Head of caudate nucleus (tissue), 42 donors: ENCODE results near the gene ST6GAL1.
"Not testable (repeated sequence)": the region's sequence is repeated elsewhere in the genome, so short reads cannot be mapped to it uniquely, and the experiment has no call there.

Source experiments
- DNase-seq, 42 donors: peaks; one replicate each; pipeline versions ENCODE4 v3.0.0 to v3.0.0-alpha.2; 2020 to 2021; ENCODE audit warnings: mixed read lengths in 7 of 42
- intact Hi-C: fragments of 100-400 bp; cut with DNase I; formaldehyde crosslinking; loops from one replicate; pipeline ENCODE4 v1.15.0; 2022

ST6GAL1 gene

DNA sequence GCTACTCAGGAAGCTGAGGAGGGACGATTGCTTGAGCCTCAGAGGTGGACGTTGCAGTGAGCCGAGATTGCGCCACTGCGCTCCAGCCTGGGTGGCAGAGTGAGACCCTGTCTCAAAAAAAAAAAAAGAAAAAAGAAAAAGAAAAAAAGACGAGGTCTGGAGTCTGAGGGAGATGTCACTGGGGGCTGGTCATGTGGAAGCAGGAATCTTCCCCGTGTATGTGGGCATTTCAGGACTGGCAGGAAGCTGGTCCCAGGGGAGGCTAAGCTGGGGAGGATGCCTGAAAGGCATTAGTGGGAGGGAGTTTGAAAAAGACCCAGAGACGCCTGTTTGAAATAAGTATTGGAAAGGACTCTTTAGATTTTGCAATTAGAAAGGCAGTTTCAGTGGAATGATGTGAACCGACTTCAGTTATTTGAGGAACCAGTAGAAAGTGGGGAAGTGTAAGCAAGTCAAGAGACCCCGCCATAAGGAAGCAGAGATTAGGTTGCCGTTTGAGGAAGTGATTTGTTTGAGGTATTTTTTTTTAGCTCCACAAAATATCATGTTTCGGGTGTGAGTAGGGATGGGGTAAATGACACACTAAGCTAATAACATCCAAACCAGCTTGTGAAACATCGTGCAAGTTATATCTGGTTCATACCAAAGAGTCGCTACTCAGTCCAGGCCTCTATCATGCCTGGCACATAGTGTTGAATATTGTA lies 55.5 kb downstream of the ST6GAL1 start:
- intact Hi-C loops = no loop called here
- DNase-seq = no peak

DNA sequence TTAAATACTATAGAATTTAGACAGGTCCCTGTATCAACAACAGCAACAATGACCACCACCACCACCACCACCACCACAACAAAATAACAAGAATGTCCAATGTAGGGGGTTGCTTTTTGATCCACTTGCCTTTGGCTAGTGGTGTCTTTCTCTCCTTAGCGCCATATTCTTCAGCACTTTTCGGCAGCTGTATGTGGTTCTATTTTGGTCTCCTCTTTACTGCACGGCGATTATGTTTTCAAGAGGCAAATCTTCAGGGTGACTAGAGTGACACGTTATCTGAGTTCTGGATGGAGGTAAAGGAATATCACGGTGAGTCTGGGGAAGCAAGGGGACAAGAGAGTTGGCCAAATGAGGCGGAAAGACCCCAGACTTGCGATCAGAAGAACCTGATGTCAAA lies 56.1 kb downstream of the ST6GAL1 start:
- intact Hi-C loops = no loop called here
- no peak for DNase-seq

DNA sequence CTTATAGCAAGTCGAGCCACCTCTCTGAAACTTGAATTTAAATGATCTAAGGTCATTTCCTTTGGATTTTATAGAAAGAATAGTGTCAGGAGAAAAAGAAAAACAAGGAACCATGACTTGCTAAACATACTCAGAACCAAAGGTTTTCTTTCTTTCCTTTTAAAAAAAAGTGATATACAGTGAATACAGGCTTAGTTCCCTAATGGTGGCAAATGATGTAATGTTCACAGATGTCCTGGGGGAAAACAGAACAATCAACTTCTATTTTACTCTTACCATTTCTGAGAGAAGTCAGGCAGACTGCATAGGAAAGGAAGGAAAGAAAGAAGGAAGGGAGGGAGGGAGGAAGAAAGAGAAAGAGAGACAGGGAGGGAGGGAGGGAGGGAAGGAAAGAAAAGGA lies 56.5 kb downstream of the ST6GAL1 start:
- DNase-seq = no peak
- intact Hi-C loops = no loop called here

DNA sequence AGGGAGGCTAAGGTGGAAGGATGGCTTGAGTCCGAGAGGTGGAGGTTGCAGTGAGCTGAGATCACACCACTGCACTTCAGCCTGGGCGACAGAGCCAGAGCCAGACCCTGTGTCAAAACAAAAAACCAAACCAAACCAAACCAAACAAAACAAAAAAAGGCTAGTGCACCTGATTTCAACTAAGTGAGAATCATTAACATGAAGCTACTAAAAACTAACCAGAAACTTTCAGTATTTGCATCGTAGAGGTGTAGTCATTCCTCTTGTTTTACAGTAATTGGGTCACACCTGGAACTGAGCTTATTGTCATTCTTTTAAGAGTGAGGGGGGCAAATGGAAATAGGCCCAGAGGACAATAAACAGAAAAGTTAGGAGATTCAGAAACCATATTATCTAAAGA lies 58.5 kb downstream of the ST6GAL1 start:
- intact Hi-C loops = no loop called here
- DNase-seq = no peak

DNA sequence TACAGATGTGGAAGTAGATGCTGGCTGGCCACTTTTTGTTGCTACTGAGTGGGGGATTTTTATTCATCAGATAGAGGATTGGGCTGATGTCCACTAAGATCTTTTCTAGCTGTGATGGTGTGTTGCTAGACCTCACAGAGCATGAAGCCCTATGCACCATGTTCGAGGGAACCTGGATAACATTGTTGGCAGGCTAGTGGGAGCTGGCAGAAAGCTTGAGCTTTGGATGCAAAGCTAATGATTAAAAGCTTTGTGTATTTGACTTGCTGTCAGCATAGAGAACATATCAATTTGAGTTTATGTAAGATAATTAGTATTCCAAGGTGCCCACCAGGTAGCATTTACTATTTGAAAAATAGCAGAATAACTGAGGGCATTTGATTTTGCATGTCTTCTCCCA lies 59.1 kb downstream of the ST6GAL1 start:
- intact Hi-C loops = no loop called here
- DNase-seq = no peak

DNA sequence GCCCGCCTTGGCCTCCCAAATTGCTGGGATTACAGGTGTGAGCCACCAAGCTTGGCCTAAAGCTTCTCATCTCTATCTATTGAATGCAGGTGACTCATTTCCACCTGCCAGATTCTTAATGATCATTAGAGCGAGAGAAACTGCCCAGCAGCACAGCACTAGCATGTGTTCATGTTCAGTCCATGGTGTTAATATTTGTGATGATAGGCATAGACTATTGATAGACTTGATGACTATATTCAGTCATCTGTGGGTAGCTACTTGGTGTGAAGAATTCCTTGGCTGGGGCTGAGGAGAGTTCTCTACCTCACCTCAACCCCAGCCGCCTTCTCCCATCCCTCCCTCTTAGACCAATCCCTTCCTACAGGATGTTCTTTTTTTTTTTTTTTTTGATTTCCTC lies 60.0 kb downstream of the ST6GAL1 start:
- no peak for DNase-seq
- intact Hi-C loops = no loop called here

DNA sequence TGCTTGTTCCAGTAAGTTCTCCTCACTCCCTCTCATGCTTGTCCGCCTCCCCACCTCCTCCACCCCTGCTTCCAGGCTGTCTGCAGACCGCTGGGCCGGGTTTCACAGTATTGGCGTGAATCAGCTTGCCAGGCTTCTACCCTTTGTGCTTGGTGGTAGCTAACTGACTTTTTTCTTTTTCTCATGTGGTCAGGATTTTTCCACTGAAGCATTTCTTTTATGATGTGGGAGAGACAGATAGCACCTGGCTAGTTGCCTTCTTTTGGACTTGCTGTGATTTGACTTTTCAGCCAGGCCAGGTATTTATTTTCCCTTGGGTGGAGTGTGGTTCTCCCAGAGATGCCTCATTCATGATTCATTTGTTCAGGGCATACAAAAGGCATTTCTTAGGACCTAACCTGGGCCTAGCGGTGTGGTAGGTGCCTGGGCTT lies 60.6 kb downstream of the ST6GAL1 start:
- intact Hi-C loops = no loop called here
- peak in 9 of 42 donors; percentile 13 to 65 (median 33) for DNase-seq

DNA sequence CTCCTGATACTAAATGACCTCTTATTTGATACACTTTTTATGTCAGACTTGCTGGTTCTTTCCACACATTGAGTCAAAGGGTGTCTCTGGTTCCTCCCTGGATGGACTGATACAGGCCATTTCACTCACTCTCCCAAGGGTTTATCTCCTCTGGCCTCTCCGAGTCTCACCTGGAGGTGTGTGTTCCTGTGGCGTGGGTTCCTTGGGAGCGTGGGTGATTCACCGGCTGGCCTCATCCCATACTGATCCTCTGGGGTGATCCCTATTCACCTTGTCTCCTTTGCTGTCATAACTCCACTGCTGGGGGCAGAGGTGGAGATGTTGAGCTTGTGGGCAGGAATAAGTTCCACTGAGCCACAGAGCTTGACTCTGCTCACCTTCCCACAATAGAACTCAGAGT lies 61.1 kb downstream of the ST6GAL1 start:
- intact Hi-C loops = no loop called here
- no peak for DNase-seq

DNA sequence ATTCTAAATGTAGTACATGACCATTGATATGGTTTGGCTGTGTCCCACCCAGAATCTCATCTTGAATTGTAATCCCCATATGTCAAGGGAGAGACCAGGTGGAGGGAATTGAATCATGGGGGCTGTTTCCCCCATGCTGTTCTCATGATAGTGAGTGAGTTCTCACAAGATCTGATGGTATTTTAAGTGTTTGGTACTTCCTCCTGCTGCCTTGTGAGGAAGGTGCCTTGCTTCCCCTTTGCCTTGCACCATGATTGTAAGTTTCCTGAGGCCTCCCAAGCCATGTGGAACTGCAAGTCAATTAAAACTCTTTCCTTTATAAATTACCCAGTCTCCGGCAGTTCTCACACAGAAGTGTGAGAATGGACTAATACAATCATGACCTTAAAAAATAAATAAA lies 61.8 kb downstream of the ST6GAL1 start:
- intact Hi-C loops, DNase-seq: not testable (repeated sequence)

DNA sequence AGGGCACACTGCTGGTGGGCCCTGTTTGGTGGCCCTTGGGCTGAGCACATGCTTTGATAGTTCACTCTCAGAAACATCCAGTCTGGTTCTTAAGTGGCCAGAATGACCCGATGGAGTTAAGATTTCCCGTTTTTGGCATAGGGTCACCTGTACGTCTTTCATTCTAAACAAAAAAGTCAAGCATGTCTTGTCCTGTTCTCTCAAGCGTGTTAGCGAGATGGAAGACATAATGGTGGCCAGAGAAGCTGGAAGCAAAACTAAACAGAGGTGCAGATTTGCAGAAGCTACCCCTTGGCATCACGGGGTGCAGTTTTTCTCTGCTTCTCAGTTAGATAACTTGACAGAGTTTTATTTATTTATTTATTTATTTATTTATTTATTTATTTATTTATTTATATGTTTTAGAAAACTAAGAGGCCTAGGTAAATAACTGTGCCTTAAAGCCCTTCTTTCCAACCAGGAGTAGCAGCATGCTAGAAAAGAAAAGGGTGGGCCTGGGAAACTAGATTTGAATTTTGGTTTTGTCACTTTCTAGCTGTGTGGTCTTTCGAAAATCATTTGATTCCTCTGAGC lies 63.0 kb downstream of the ST6GAL1 start:
- intact Hi-C loops = no loop called here
- DNase-seq = no peak

DNA sequence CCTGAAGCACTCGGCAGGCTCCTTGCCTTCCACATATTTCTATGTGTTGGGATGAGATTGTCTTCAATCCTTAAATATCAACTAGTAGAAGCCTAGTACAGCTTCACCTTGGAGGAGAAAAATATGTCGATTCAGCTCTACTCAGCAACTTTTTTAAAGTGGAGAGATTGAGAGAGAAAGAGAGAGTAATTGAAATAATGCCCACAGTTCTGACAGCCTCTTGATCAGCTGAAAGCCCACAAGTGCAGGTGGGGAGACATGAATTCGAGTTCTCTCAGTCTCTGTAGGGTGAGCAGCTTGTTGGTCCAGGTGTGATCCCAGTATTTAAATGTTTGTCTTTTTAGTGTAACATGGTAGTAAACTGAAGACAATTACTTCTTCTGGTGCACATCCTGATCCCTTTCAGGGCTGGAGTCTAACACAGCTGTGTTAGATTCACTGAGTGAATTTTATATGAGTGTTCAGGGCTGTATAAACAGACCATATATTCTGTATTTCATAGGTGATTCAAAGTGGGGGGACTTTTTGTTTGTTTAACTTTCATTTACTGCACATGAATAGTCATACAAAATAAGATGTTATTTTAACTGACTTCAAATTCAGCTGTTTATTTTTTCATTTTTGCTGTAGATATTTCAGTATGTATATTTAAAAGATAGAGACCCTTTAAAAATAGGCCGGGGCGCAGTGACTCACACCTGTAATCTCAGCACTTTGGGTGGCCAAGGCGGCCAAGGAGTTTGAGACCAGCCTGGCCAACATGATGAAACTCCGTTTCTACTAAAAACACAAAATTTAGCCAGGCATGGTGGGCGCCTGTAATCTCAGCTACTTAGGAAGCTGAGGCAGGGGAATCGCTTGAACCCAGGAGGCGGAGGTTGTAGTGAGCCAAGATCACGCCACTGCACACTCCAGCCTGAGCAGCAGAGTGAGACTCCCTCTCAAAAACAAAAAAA lies 64.0 kb downstream of the ST6GAL1 start:
- DNase-seq = no peak
- intact Hi-C loops = no loop called here

DNA sequence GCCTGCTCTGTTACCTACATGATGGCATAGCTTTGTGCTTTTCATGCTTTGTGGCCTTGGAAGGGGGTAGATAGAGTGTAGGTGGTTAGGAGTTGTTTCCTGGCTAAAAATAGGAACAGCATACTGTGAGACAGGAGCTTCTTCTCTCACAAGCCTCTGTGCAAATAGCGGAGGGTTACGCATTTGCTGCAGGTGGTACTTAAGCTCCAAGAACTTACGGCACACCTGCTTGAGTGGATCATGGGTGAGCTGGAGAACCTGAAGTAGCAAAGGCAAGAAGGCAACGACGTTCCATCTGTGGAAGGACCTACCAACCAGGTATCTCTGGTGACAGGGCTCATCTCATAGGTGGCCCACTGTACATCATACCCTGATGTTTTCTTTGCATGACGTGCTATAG lies 66.0 kb downstream of the ST6GAL1 start:
- intact Hi-C loops = no loop called here
- DNase-seq = no peak

DNA sequence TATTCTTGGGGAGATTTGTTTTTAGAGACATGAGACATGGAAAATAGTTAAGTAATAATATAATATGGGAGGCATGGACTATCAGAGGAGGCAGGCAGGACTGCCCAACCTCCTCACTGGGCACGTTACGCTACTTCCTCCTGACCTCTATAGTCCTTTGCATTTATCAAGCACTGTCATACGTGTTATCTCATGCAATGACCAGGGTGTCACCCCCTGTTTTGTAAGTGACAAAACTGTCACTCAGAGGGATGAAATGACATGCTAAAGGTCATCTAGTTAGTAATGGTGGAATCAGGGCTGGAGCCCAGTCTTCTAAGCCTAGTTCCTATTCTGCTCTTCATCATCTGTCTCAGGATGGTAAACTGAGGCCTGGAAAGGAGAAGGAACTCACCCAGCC lies 66.7 kb downstream of the ST6GAL1 start:
- no peak for DNase-seq
- intact Hi-C loops = no loop called here

DNA sequence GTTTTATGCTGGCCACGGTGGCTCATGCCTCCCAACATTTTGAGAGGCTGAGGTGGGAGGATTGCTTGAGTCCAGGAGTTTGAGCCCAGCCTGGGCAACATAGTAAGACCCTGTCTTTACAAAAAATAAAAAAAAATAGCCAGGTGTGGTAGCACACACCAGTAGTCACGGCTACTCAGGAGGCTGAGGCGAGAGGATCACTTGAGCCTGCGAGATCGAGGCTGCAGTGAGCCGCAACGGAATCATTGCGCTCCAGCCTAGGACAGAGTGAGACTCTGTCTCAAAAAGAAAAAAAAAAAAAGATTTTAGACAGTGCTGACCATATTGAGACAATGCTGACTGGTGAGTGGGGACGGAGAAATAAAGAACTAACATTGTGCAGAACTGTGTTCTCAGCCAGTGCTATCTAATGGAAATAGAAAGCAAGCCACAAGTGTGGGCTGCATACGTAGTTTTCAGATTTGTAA lies 67.2 kb downstream of the ST6GAL1 start:
- intact Hi-C loops = no loop called here
- no peak for DNase-seq

DNA sequence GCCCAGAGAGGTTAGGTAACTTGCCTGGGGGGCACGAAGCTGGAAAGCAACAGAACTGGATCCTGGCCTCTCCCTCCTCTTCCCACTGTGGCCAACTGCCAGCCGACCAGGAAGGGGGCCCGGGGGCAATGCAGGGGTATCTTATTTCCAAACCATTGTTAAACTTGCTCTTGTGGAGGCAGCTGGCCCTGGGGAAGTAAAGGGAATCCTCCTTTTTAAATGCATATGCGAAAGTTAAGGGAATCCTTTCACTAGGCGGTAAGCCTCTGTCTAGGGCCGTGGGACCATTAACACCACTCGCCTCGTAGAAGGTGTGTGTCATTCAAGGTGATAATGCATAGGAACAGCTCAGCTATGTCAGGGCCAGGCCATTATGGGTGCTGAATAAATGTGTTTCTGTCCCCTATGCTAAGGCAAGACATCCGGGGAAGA lies 68.6 kb downstream of the ST6GAL1 start:
- intact Hi-C loops = no loop called here

DNA sequence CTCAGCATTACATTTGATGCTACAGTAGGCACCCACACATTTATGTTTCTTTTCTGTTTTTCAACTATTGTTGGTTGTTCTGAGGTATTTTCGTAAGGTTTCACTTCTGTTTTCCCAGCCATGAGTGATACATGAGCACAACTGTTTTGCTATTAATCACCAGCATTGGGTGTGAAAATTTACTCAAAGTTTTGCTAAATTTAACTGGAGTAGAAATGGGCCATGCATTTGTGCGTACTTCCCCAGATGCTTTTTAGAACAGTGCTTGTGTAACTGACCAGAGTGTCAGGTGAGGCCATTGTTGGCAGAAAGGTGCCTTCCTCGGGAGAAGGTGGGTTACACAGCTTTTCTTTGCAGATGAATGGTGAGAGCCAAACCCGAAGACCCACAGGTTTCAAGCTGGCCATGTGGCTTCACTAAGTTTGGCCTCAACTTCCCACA lies 70.4 kb downstream of the ST6GAL1 start:
- intact Hi-C loops = no loop called here
- no peak for DNase-seq

More for the DNA sequence above, 68.6 kb downstream of the ST6GAL1 start:
- no peak for DNase-seq

DNA sequence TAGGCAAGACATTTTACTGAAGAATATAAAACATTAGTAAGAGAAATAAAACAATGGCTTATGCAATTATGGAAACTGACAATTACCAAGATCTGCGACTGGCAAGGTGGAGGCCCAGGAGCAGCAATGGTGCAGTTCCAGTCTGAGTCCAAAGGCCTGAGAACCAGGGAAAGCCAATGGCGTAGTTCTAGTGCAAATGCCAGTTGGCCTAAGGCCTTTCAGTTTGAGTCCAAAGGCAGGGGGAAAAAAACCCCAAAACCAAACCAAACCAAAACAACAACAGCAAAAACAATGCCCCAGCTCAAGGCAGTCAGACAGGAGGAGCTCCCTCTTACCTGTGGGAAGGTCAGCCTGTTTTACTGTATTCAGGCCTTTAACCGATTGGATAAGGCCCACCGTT lies 72.6 kb downstream of the ST6GAL1 start:
- intact Hi-C loops = no loop called here
- no peak for DNase-seq

DNA sequence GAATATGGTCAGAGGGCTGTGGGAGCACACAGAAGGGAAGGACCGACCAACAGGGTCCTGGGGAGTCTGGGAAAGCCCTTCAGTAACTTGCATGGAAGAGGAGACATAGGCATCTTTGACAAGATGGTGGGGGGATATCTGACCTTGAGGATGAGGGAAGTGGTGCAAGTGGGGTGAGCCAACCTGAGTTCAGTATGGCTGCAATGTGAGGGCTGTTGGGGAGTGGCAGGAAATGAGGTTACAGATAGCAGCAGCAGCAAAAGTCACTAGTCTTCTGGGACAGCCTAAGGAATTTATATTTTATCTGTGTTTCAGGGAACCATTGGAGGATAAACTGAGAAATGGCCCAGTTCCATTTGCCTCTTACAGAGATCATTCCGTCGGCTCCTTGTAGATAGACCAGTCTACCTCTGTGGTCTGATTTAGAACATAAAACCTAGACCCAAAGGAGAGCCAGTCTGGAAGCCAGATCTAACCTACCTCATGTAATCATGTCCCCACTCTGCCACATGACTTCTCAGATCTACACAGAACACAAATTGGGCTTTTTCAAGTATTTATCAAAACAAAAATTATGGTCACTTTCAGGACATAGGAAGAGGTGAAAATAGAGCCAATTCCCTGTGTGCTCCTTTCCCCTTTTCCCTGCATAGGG lies 75.6 kb downstream of the ST6GAL1 start:
- DNase-seq = no peak
- intact Hi-C loops = no loop called here

DNA sequence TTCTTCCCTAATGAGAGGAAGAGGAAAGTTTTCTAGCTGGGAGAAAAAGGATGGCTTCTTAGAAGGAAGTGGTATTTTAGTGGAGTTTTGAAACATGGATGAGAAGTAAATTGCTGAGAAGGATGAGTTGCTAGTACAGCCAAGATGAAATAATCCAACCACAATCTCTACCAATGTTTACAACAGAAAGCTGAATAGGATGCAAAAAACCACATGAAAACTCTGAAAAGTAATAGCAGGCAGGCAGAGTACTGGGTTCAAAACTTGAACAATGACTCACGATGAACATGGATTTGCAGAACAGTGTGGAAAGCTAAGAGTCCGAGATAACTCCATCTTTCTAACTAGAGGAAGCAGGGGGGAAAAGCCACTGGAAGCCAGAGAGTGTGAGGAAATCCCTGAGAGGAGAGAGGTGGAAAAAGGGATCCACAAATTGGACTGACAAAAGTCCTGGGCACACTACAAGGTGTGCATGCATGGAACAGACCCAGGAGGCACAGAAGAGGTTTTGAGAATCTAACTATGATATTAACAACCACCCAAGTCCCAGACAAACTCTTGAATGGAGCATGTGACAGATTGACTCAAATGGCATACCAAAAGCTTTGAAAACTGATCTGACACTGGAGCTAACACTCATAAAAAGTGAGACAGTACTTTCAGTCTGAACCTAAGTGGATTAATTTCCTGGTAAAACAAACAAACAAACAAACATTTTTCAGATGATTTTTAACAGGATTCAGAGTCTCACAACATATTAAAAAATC lies 76.7 kb downstream of the ST6GAL1 start:
- intact Hi-C loops = no loop called here
- DNase-seq = no peak
